ENCODE results near the gene MEGF8.
"Not testable (repeated sequence)": the region's sequence is repeated elsewhere in the genome, so short reads cannot be mapped to it uniquely, and the experiment has no call there.

The MEGF8 gene

GRCh38 chr19:42333018-42333417 is 7.6 kb downstream of the MEGF8 start:
- DNase-seq: no peak

GRCh38 chr19:42333975-42334696 is 8.7 kb downstream of the MEGF8 start:
- DNase-seq: no peak

DNA sequence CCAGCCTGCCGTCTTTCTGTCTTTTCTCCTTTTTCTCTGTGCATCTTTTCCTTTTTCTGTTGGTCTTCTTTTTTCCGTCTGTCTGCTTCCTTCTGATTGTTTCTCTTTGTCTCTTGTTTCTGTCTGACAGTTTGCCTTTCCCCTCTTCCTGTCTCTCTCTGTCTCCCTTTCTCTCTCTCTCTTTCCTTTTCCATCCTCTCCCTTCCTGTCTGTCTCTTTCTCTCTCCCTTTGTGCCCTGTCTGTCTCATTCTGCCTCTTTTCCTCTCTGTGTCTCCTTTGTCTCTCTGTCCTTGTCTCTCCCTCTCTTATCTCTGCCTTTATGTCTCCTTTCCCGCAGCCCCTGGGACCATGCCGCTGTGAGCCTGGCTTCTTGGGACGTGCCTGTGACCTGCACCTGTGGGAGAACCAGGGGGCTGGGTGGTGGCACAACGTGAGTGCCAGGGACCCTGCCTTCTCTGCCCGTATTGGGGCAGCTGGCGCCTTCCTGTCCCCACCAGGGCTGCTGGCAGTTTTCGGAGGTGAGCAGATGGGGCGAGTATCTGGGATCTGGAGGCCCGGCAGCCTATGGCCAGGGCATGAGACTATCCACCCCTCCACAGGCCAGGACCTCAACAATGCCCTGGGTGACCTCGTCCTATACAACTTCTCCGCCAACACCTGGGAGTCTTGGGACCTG is 9.4 kb downstream of the MEGF8 start:
- no peak for DNase-seq

DNA sequence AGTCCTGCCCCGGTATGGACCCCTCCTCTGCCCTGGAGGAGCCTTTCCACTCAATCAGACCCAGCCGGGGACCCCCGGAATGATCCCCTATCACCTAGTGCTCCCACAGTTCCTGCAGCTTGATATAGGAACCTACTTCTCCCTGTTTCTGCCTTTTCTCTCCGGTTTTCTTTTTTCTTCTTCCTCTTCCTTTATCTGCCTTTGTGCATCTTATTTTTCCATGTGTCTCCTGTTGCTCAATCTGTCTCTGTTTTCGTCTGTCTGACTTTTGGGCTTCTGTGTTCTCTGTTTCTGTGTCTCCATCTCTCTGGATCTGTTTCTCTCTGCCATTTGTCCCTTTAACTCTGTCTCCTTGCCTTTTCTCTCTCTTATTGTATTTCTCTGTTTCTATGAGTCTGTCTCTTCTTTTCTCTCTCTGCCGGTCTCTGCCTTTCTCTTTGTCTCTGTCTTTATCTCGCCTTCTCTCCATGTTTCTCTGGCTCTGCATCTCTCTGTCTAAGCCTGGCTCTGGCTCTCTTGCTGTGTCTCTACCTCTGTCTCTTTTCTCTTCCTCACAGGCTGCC is 10.0 kb downstream of the MEGF8 start:
- DNase-seq: no peak

DNA sequence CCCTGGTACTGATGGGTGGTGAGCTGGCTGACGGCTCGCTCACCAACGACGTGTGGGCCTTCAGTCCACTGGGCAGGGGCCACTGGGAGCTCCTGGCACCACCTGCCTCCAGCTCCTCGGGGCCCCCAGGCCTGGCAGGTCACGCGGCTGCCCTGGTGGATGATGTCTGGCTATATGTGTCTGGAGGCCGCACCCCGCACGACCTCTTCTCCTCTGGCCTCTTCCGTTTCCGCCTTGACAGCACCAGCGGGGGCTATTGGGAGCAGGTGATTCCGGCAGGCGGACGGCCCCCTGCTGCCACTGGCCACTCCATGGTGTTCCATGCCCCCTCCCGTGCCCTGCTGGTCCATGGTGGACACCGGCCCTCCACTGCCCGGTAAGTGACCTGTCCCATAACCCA is 10.5 kb downstream of the MEGF8 start:
- DNase-seq: no peak

- DNase-seq: not testable (repeated sequence)
Observed at GRCh38 chr19:42339126-42339860, 13.9 kb downstream of the MEGF8 start.

DNA sequence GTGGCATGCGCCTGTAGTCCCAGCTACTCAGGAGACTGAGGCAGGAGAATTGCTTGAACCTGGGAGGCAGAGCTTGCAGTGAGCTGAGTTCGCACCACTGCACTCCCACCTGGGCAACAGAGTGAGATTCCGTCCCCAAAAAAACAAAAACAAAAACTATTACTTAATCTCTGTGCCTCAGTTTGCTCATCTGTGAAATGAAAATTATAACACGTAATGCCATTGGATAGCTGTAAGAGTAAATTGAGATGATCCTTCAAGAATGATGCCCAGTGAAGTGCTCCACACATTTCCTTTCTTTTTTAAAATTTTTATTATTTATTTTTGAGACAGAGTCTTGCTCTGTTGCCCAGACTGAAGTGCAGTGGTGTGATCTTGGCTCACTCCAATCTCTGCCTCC is 14.5 kb downstream of the MEGF8 start:
- not testable (repeated sequence) for DNase-seq

DNA sequence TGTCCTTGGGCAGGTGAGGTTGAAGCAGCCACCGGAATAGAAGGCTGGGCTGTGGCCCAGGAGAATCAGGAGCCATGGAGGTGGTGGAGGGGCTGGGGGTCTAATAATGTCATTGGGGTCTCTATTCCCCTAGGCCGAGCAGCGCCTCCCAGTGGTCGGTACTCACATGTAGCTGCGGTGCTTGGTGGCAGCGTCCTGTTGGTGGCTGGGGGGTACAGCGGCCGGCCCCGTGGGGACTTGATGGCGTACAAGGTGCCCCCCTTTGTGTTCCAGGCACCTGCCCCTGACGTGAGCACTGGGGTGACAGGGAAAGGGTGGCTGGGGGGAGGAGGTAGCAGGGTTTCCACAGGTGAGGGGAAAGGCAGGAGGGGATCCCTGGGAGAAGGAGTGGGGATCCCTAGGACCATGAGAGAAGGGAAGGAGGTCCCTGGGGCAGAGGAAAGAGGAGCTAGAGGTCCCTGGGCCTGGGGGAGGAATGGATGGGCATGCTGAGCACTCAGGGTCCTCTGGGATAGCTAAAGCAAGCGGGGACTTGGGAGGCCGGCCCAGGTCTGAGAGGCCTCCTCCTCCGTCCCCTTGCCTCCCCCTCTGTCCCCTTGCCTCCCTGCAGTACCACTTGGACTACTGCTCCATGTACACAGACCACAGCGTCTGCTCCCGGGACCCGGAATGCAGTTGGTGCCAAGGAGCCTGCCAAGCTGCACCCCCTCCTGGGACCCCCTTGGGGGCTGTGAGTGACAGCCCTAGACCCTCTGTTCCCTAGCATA is 18.1 kb downstream of the MEGF8 start:
- DNase-seq: no peak

GRCh38 chr19:42344336-42344893 is 19.0 kb downstream of the MEGF8 start:
- no peak for DNase-seq

GRCh38 chr19:42345191-42345812 is 19.9 kb downstream of the MEGF8 start:
- DNase-seq: no peak

DNA sequence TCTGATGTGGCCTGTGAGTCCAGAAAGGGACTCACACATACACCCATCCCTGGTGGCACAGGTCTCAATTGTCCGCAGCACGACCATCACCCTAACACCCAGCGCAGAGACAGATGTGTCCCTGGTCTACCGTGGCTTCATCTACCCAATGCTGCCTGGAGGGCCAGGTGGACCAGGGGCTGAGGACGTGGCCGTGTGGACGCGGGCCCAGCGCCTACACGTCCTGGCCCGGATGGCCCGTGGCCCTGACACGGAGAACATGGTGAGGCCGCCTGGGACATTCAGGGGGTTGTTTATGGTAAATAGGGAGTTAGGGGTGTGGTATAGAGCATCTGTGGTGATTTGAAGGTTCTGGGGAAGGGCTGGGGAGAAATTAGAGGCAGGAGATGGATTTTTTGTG is 22.8 kb downstream of the MEGF8 start:
- no peak for DNase-seq

GRCh38 chr19:42349378-42350107 is 24.1 kb downstream of the MEGF8 start:
- DNase-seq: no peak

DNA sequence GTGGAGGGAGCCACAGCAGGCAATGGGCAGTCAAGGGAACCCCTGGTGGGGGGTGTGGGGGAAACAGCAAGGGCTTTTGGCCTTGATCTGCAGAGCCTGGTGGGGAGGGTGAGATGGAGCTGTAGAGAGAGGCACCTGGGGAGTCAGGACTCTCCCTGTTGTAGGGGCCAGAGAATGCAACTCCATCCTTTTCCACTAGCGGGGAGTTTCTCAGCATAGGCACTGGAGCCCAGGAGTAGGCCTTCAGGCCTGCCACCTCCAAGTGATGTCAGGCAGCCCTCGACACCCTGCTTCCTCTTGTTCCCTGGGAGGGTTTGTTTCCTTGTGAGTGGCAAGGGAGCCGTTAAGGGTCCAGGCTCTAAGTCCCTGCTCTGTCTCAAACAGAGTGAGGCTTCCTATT is 25.0 kb downstream of the MEGF8 start:
- DNase-seq: no peak

GRCh38 chr19:42351079-42351735 is 25.8 kb downstream of the MEGF8 start:
- DNase-seq: no peak

DNA sequence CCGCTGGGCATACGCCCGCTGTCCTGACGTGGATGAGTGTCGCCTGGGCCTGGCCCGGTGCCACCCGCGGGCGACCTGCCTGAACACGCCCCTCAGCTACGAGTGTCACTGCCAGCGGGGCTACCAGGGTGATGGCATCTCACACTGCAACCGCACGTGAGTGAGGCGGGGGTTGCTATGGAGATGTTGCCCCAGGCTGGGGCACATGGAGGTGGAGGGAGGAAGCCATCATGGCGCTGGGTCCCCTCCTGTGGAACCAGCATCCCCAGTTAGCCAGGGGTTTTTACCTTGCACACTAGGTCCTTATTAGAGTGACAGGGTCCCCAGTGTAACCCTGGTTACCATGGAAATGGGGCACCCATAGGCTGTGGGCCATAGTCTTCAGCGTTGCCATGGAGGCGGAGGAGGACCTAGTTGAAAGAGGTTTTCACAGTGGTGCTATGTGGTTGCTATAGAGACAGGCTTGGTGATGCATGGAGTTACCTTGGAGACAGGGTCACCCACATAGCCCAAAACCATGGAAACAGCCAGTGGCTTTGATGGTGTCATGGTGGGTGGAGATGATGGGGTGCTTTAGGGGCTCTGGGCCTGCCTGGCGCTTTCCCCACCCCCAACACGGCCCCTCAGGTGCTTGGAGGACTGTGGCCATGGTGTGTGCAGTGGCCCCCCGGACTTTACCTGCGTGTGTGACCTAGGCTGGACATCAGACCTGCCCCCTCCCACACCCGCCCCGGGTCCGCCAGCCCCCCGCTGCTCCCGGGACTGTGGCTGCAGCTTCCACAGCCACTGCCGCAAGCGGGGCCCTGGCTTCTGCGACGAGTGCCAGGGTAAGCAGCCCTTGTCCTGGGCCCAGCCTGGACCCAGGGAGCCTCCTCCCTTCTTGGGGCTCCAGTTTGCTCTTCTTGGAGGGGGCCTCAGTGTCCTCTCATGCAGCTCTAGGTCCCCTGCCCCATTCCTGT is 27.1 kb downstream of the MEGF8 start:
- DNase-seq: no peak

DNA sequence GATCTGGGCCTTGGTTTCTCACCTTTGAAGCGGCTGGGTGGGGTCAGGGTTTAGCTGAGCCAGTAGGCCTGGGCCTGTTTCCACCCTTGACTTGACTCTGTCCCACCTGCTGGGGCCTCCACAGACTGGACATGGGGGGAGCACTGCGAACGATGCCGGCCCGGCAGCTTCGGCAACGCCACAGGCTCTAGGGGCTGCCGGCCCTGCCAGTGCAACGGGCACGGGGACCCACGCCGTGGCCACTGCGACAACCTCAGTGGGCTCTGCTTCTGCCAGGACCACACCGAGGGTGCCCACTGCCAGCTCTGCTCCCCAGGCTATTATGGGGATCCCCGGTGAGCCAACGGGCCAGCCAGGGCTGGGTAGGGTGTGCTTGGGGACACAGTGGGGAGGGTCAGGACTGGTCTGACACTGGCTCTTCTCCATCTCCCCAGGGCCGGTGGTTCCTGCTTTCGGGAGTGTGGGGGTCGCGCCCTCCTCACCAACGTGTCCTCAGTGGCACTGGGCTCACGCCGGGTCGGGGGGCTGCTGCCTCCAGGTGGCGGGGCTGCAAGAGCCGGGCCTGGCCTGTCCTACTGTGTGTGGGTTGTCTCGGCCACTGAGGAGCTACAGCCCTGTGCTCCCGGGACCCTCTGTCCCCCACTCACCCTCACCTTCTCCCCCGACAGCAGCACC is 28.0 kb downstream of the MEGF8 start:
- DNase-seq: no peak

DNA sequence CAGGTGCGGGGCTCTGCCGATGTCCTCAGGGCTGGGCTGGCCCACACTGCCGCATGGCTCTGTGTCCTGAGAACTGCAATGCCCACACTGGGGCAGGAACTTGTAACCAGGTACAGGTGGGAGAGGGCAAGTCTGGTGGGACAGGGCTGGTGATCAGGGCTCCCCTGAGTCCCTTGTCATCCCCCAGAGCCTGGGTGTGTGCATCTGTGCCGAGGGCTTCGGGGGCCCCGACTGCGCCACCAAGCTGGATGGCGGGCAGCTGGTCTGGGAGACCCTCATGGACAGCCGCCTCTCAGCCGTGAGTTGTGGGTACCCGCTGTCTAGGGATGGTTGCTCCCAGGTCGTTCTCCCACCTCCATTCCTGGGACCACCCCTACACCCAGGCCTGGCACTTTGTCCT is 30.5 kb downstream of the MEGF8 start:
- DNase-seq: no peak

- DNase-seq: no peak
Observed at GRCh38 chr19:42356686-42357085, 31.3 kb downstream of the MEGF8 start.

DNA sequence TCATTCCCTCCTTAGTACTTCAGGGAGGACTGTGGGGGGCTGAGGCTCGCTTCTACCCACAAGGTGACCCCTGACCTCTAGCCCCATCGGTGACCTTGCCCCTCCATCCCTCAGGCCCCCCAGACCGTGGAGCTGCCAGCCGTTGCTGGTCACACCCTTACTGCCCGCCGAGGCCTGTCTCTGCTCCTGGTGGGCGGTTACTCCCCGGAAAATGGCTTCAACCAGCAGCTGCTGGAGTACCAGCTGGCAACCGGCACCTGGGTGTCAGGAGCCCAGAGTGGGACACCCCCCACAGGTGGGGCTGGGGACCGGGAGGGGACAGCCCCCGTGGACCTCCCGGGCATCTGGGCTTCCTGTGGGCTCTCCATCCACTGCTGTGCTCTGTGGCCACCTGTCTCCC is 31.9 kb downstream of the MEGF8 start:
- no peak for DNase-seq

All from RPMI8226 (cell line).